ENCODE results near the gene CALML5. TPM values are rescaled to one million over a fixed set of nuclear protein-coding genes. Genes with fewer than 3 reads are reported as not detected.

The CALML5 gene
- polyA plus RNA-seq, 1 donor from 2014 or later = not detected

DNA sequence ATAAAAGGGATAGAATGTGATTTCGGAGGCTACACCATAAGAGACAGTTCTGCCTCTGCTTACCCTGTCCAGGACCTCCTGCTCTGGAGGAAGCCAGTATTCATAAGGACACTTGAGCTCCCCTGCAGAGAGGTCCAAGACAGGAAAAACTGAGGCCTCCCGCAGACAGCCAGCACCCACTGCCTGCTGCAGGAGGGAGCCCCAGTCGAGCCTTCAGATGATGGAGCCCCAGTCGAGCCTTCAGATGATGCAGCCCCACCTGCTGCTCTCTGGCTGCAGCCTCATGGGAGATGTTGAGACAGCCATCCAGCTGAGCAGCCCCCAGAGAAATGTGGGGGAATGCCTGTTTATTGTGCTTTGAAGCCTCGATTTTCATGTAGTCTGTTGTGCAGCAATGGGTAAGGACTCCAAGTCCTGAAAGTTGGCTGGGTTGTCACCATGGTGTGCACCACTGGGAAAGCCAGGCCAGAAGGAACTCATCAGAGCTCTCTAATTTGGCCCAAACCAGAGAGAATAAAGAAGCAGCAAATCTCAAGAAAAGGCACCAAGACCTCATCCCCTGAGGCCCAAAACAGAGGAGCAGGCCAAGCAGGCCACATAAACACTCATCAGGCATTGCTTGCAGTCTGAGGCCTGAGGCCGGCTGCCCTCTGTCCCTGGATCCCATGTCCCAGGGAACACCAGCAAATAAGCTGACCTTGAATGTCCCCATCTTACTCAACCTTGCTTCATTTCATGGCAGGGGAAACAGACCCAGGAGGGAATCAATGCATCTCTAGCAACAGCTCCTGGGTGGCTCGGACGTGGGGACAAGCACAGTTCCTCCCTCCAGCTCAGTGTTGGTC lies 30.9 kb downstream of the CALML5 start:
- no peaks in the 10 kb centered on the region for H3F3A ChIP-seq (ENCODE audit: insufficient read depth, low read length, poor library complexity, severe bottlenecking)
- H3K79me2 ChIP-seq (replicated peaks; ENCODE audit: insufficient read depth, low read length) = no peaks in the 10 kb centered on the region
- H3K4me2 ChIP-seq (ENCODE audit: low read length) = no peak overlapping the region
- H3K9me3 ChIP-seq (ENCODE audit: low read length) = no peaks in the 10 kb centered on the region
- H3K9ac ChIP-seq (ENCODE audit: low read length) = no peak overlapping the region
- H3K4me3 ChIP-seq (ENCODE audit: low read length) = no peak overlapping the region
- no peaks in the 10 kb centered on the region for H3K27me3 ChIP-seq (ENCODE audit: insufficient read depth, low read depth, low read length)
- no peaks in the 10 kb centered on the region for H4K20me1 ChIP-seq (ENCODE audit: insufficient read depth)
- no peaks in the 10 kb centered on the region for H3K36me3 ChIP-seq (ENCODE audit: insufficient read depth, low read length)
- no peak overlapping the region for H2AFZ ChIP-seq (ENCODE audit: low read depth, low read length)
- no peak overlapping the region for H3K27ac ChIP-seq (ENCODE audit: low read length)
- no peaks in the 10 kb centered on the region for H3K9me2 ChIP-seq (ENCODE audit: insufficient read depth, low read length)
- no peak for TF ChIP-seq TAF1 (IDR thresholded peaks at IDR 0.05; ENCODE audit: low read depth)
- no peak for TF ChIP-seq EP300 (conservative IDR thresholded peaks at IDR 0.05; ENCODE audit: poor library complexity, severe bottlenecking)
- no peak for TF ChIP-seq EZH2 (IDR thresholded peaks at IDR 0.05; ENCODE audit: borderline replicate concordance, insufficient read depth, low read length, poor library complexity, severe bottlenecking)
- no peak for TF ChIP-seq POLR2AphosphoS5 (IDR thresholded peaks at IDR 0.05)
- no peak for TF ChIP-seq MXI1 (conservative IDR thresholded peaks at IDR 0.05; ENCODE audit: poor library complexity, severe bottlenecking)
- no peak for TF ChIP-seq SMC3 (conservative IDR thresholded peaks at IDR 0.05; ENCODE audit: poor library complexity)
- no peak for TF ChIP-seq RAD21 (conservative IDR thresholded peaks at IDR 0.05)
- no peak for TF ChIP-seq REST (IDR thresholded peaks at IDR 0.05; ENCODE audit: borderline replicate concordance)
- no peak for TF ChIP-seq CTCF (IDR thresholded peaks at IDR 0.05; ENCODE audit: poor library complexity, severe bottlenecking)

GRCh38 chr10:5467634-5468255 lies 31.6 kb downstream of the CALML5 start:
- Histone ChIP-seq H3K9me3 (ENCODE audit: low read length) (no peaks in the 10 kb centered on the region), H3K27ac (ENCODE audit: low read length) (no peak overlapping the region), H2AFZ (ENCODE audit: low read depth, low read length) (no peak overlapping the region), H3K9me2 (ENCODE audit: insufficient read depth, low read length) (no peaks in the 10 kb centered on the region), H4K20me1 (ENCODE audit: insufficient read depth) (no peaks in the 10 kb centered on the region), H3K27me3 (ENCODE audit: insufficient read depth, low read depth, low read length) (no peaks in the 10 kb centered on the region), H3K4me3 (ENCODE audit: low read length) (no peak overlapping the region), H3K4me2 (ENCODE audit: low read length) (no peak overlapping the region), H3K9ac (ENCODE audit: low read length) (no peak overlapping the region), H3K79me2 (replicated peaks; ENCODE audit: insufficient read depth, low read length) (no peaks in the 10 kb centered on the region), H3K36me3 (ENCODE audit: insufficient read depth, low read length) (no peaks in the 10 kb centered on the region), H3F3A (ENCODE audit: insufficient read depth, low read length, poor library complexity, severe bottlenecking) (no peaks in the 10 kb centered on the region)
- TF ChIP-seq CTCF (IDR thresholded peaks at IDR 0.05; ENCODE audit: poor library complexity, severe bottlenecking) (no peak), EZH2 (IDR thresholded peaks at IDR 0.05; ENCODE audit: borderline replicate concordance, insufficient read depth, low read length, poor library complexity, severe bottlenecking) (no peak), RAD21 (conservative IDR thresholded peaks at IDR 0.05) (no peak), EP300 (conservative IDR thresholded peaks at IDR 0.05; ENCODE audit: poor library complexity, severe bottlenecking) (no peak), SMC3 (conservative IDR thresholded peaks at IDR 0.05; ENCODE audit: poor library complexity) (no peak), TAF1 (IDR thresholded peaks at IDR 0.05; ENCODE audit: low read depth) (no peak), MXI1 (conservative IDR thresholded peaks at IDR 0.05; ENCODE audit: poor library complexity, severe bottlenecking) (no peak), POLR2AphosphoS5 (IDR thresholded peaks at IDR 0.05) (no peak), REST (IDR thresholded peaks at IDR 0.05; ENCODE audit: borderline replicate concordance) (no peak)

Measured in neural cell (in vitro differentiated cells).